Medulla oblongata (tissue), 1 donor: ENCODE results near the gene MSANTD1.

ENCODE experiments used
- DNase-seq: peaks from one replicate; pipeline ENCODE4 v3.0.0-alpha.2; 2015; ENCODE audit errors: extremely low spot score

The MSANTD1 gene

GRCh38 chr4:3217266-3217665 is 31.7 kb upstream of the MSANTD1 start:
- no peak for DNase-seq

GRCh38 chr4:3217771-3218170 is 31.2 kb upstream of the MSANTD1 start:
- no peak for DNase-seq

GRCh38 chr4:3218824-3219760 is 29.9 kb upstream of the MSANTD1 start:
- DNase-seq, result no peak

- no peak for DNase-seq
These were observed 29.0 kb upstream of the MSANTD1 start for GRCh38 chr4:3219761-3220475.

GRCh38 chr4:3220476-3221183 is 28.3 kb upstream of the MSANTD1 start:
- DNase-seq, result no peak

- DNase-seq, result no peak
These were observed 27.8 kb upstream of the MSANTD1 start for GRCh38 chr4:3221184-3221494.

GRCh38 chr4:3221996-3222395 is 27.0 kb upstream of the MSANTD1 start:
- no peak for DNase-seq

- DNase-seq, result no peak
These were observed 25.6 kb upstream of the MSANTD1 start for GRCh38 chr4:3223346-3223745.

- peak; percentile 56 for DNase-seq
These were observed 24.8 kb upstream of the MSANTD1 start for GRCh38 chr4:3223956-3224748.

- DNase-seq, result no peak
These were observed 23.7 kb upstream of the MSANTD1 start for GRCh38 chr4:3225071-3225850.

GRCh38 chr4:3225936-3226335 is 23.0 kb upstream of the MSANTD1 start:
- peak; percentile 15 for DNase-seq

- peak; percentile 75 for DNase-seq
These were observed 22.5 kb upstream of the MSANTD1 start for GRCh38 chr4:3226467-3226866.

- DNase-seq, result no peak
These were observed 22.0 kb upstream of the MSANTD1 start for GRCh38 chr4:3226944-3227343.

GRCh38 chr4:3227878-3228675 is 20.9 kb upstream of the MSANTD1 start:
- DNase-seq, result no peak

GRCh38 chr4:3228881-3229280 is 20.1 kb upstream of the MSANTD1 start:
- DNase-seq, result no peak

- no peak for DNase-seq
These were observed 19.6 kb upstream of the MSANTD1 start for GRCh38 chr4:3229328-3229727.

GRCh38 chr4:3229964-3230363 is 19.0 kb upstream of the MSANTD1 start:
- DNase-seq, result no peak

GRCh38 chr4:3231471-3231870 is 17.5 kb upstream of the MSANTD1 start:
- no peak for DNase-seq

GRCh38 chr4:3232001-3232400 is 17.0 kb upstream of the MSANTD1 start:
- DNase-seq, result no peak

GRCh38 chr4:3232871-3233271 is 16.1 kb upstream of the MSANTD1 start:
- DNase-seq, result no peak
